Measurements from ENCODE around the gene VIM. TPM values are rescaled to one million over a fixed set of nuclear protein-coding genes. Genes with fewer than 3 reads are reported as not detected.

VIM gene
- total and polyA plus RNA-seq, 5 experiments from 2014 or later, result 295 to 621 (median 479) TPM

GRCh38 chr10:17272648-17273047, 44.6 kb downstream of the VIM start:
- H3K4me3 Mint-ChIP-seq, result no peak overlapping the region
- H3K36me3 Mint-ChIP-seq, result peaks cover 0 to 15% (median 0%) of the 10 kb centered on the region in 3 donors
- peaks cover 0 to 13% (median 1%) of the 10 kb centered on the region in 5 donors for H3K27me3 Mint-ChIP-seq
- peaks cover 0 to 16% (median 4%) of the 10 kb centered on the region in 9 donors for H3K9me3 Mint-ChIP-seq
- H3K27ac Mint-ChIP-seq, result no peak overlapping the region
- ATAC-seq (no peak), DNase-seq (no peak)
- POLR2A ChIA-PET, result no interaction called here
- H3K4me1 Mint-ChIP-seq, result peaks cover 0 to 2% (median 0%) of the 10 kb centered on the region in 4 donors

DNA sequence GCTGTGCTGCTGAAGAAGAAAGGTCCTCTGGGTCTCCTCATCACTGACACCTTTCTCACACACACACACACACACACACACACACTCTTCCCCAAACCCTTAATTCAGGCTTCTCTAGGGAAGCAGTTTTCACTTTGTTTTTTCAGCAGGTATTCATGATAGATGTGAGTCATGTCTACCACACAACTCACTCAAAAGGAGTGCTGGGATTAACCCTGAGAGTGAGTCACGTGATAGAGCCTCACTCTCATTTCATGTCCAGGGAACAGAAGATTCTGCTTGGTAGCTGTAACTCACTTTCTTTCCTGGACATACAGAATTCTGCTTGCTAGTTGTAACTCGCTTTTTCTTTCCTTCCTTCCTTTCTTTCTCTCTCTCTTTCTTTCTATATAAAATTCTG, 45.4 kb downstream of the VIM start:
- POLR2A ChIA-PET, result no interaction called here
- no peak for ATAC-seq
- no peak overlapping the region for H3K4me3 Mint-ChIP-seq
- peaks cover 0 to 9% (median 1%) of the 10 kb centered on the region in 5 donors for H3K27me3 Mint-ChIP-seq
- H3K4me1 Mint-ChIP-seq, result peaks cover 0 to 2% (median 0%) of the 10 kb centered on the region in 4 donors
- peaks cover 0 to 19% (median 0%) of the 10 kb centered on the region in 3 donors for H3K36me3 Mint-ChIP-seq
- H3K9me3 Mint-ChIP-seq, result peaks cover 0 to 21% (median 5%) of the 10 kb centered on the region in 9 donors
- DNase-seq, result no peak
- H3K27ac Mint-ChIP-seq, result no peak overlapping the region

GRCh38 chr10:17276756-17277424, 48.8 kb downstream of the VIM start:
- Mint-ChIP-seq H3K27me3 (peaks cover 0 to 1% (median 0%) of the 10 kb centered on the region in 5 donors), H3K27ac (no peak overlapping the region), H3K9me3 (peaks cover 6 to 37% (median 19%) of the 10 kb centered on the region in 9 donors), H3K4me3 (no peak overlapping the region), H3K4me1 (peaks cover 0 to 2% (median 0%) of the 10 kb centered on the region in 4 donors), H3K36me3 (peaks cover 0 to 35% (median 4%) of the 10 kb centered on the region in 3 donors)
- DNase-seq, result no peak
- ATAC-seq, result no peak
- POLR2A ChIA-PET, result no interaction called here

DNA sequence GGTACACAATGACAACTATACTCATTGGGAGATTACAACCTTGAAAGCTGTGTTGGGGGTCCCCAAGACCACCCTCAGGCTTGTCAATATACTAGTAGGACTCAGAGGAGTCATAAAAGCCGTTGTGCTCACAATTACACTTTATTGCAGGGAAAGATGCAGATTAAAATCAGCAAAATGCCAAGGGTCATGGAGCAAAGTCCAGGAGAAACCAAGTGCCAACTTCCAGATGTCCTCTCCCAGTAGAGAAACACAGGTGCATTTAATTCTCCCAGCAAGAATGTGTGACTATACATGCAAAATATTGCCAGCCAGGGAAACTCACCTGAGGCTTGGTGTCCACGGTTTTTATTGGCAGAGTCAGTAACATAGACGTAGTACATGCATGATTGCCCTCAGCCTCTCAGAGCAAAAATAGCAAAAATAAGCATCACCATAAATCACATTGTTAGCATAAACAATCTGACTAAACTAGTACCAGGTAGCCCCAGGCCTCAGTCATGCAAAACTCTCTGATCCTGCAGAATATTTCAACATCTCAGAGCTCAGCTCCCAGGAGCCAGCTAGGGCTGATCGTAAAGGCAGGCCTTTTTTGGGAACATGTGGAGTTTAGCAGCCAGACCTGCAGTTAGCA, 50.7 kb downstream of the VIM start:
- Mint-ChIP-seq H3K36me3 (peaks cover 0 to 46% (median 18%) of the 10 kb centered on the region in 3 donors), H3K27me3 (peaks cover 0 to 3% (median 0%) of the 10 kb centered on the region in 5 donors), H3K4me3 (no peak overlapping the region), H3K9me3 (peaks cover 11 to 56% (median 31%) of the 10 kb centered on the region in 9 donors), H3K4me1 (peaks cover 0 to 2% (median 0%) of the 10 kb centered on the region in 4 donors), H3K27ac (no peak overlapping the region)
- DNase-seq (no peak), ATAC-seq (no peak)
- POLR2A ChIA-PET, result no interaction called here

DNA sequence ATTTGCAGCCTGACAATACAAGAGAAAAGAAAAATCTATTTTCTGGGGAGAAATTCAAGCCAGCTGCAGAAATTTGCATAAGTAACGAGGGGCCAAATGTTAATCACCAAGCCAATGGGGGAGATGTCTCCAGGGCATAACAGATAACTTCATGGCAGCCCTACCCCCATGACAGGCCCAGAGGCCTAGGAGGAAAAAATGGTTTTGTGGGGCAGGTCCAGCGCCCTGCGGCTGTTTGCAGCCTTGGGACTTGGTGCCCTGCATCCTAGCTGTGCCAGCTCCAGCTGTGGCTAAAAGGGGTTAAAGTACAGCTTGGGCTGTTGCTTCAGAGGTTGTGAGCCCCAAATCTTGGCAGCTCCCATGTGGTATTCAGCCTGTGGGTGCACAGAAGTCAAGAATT, 54.3 kb downstream of the VIM start:
- peaks cover 0 to 14% (median 3%) of the 10 kb centered on the region in 5 donors for H3K27me3 Mint-ChIP-seq
- peaks cover 9 to 54% (median 27%) of the 10 kb centered on the region in 9 donors for H3K9me3 Mint-ChIP-seq
- POLR2A ChIA-PET, result no interaction called here
- ATAC-seq, result no peak
- H3K4me3 Mint-ChIP-seq, result no peak overlapping the region
- no peak for DNase-seq
- no peak overlapping the region for H3K27ac Mint-ChIP-seq
- no peaks in the 10 kb centered on the region for H3K4me1 Mint-ChIP-seq
- peaks cover 0 to 33% (median 18%) of the 10 kb centered on the region in 3 donors for H3K36me3 Mint-ChIP-seq

- POLR2A ChIA-PET, result no interaction called here
- H3K9me3 Mint-ChIP-seq, result peaks cover 3 to 30% (median 11%) of the 10 kb centered on the region in 9 donors
- H3K27ac Mint-ChIP-seq, result peak overlapping the region in 1 of 10 donors; percentile 0
- H3K4me3 Mint-ChIP-seq, result no peak overlapping the region
- DNase-seq (no peak), ATAC-seq (no peak)
- H3K36me3 Mint-ChIP-seq, result peaks cover 0 to 15% (median 11%) of the 10 kb centered on the region in 3 donors
- H3K27me3 Mint-ChIP-seq, result peaks cover 6 to 23% (median 14%) of the 10 kb centered on the region in 5 donors
- peaks cover 3 to 10% (median 5%) of the 10 kb centered on the region in 4 donors for H3K4me1 Mint-ChIP-seq
Measured at GRCh38 chr10:17286562-17287550, 58.8 kb downstream of the VIM start.

Other genes starting within 250 kb of the VIM start
- gene CUBN, start 98.4 kb upstream of the VIM start, total RNA-seq, result 10 to 100 TPM in 1 of 2 experiments, 1 to 10 TPM in 1; 9.5 to 12.2 TPM
- under 1 TPM; 0.09 to 0.92 (median 0.11) TPM for gene CUBN, start 98.4 kb upstream of the VIM start, polyA plus RNA-seq
- gene TRDMT1, start 26.6 kb upstream of the VIM start, total RNA-seq, result 10 to 100 TPM; 17.9 to 22.6 TPM
- gene TRDMT1, start 26.6 kb upstream of the VIM start, polyA plus RNA-seq, result 10 to 100 TPM in 2 of 3 donors, 1 to 10 TPM in 1; 6.9 to 10.7 (median 10.6) TPM
- gene ST8SIA6, start 226.4 kb downstream of the VIM start, total RNA-seq, result under 1 TPM in 1 of 2 experiments, not detected in 1; 0.33 TPM
- gene ST8SIA6, start 226.4 kb downstream of the VIM start, polyA plus RNA-seq, result 1 to 10 TPM in 1 of 3 donors, not detected in 2; 2.4 TPM